ENCODE results near the gene ODAM.
"Not testable (repeated sequence)": the region's sequence is repeated elsewhere in the genome, so short reads cannot be mapped to it uniquely, and the experiment has no call there.

ODAM gene, protein sequence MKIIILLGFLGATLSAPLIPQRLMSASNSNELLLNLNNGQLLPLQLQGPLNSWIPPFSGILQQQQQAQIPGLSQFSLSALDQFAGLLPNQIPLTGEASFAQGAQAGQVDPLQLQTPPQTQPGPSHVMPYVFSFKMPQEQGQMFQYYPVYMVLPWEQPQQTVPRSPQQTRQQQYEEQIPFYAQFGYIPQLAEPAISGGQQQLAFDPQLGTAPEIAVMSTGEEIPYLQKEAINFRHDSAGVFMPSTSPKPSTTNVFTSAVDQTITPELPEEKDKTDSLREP

DNA sequence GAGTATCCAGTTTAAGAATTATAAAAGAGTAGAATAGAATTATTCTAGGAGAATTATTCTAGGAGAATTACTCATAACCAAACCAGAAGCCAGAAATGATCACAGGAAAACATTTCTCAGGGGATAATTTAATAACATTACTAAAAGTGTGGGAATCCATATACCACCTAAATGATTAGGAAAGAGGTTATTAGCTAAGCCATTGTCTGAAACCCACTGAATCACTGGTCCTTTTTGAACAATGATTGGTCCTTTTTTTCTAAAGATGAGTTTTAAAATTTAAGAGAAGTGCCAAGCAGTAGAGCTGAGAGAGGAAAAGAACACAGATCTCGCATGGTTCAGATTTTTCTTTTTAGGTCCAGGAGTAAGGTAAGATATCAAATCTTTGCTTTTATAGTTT lies at the start of gene ODAM:
Gene ODAM (plus strand): TSS at position 301 of the 400 bp plus-strand sequence. CDS start 819 bp downstream, outside the sequence.
- no peak for DNase-seq (ENCODE audit: low read depth in 1 of 2, low spot score in 1 of 2)

DNA sequence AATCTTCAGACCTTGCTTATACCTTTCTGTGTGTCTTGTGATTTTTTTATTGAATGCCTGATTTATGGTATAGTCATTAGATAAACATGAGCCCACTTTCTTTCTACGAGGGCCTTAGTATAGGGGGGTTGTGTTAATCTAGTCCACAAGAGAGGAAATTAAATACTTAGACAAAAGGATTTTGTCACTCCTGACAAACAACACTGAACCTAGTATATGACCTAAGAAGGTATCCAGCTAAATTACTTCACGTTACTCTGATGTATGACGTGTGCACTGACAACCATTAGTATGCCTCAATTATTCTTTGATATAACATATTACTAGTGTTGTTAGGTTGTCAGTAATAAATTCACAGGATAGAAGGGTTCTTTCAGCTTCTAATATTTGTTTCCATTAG lies 44.3 kb upstream of the ODAM start:
- no peak for DNase-seq (ENCODE audit: low read depth in 1 of 2, low spot score in 1 of 2)

DNA sequence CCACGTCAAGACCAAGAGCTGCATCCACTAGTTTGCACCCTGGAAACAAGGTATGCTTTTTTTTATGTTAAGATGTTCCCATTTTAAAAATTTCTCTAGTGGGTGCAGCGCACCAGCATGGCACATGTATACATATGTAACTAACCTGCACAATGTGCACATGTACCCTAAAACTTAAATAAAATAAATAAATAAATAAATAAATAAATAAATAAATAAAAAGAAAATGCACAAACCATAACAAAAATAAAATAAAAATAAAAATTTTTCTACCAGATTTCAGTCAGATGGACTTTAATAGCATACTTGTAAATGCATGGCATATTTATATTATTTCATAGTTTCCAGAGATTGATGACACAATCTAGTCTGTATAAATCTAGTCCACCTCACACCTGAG lies 43.4 kb upstream of the ODAM start:
- DNase-seq (ENCODE audit: low read depth in 1 of 2, low spot score in 1 of 2), result no peak

DNA sequence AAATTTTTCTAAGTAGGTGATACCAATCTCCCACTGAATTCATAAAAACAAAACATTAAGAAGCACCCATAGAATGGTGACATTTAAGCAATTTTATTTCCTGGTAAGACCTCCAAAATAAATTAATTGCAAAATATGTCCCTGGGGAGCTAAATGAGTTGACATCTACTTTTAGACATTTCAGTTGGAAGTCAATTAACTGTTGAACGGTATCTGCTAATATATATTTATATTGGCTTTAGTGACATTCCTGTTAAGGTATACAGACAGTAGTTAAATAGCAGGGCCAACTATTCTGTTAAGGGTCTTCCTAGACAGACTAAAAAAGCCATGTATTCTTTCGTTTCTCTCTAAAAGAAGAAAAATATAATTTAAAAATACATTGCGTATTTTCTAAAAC lies 41.6 kb upstream of the ODAM start, which contains the start of gene PRR27:
Gene PRR27 (plus strand): TSS at position 301 of the 400 bp plus-strand sequence. CDS start 139 bp downstream, outside the sequence.
- no peak for DNase-seq (ENCODE audit: low read depth in 1 of 2, low spot score in 1 of 2)

DNA sequence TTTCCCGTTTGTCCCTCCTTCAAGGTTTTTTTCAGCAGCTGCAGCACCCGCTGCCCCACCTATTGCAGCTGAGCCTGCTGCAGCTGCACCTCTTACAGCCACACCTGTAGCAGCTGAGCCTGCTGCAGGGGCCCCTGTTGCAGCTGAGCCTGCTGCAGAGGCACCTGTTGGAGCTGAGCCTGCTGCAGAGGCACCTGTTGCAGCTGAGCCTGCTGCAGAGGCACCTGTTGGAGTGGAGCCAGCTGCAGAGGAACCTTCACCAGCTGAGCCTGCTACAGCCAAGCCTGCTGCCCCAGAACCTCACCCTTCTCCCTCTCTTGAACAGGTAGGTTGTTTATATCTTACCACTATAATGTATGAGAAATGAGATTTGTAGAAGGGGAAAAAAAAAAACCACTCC lies 36.9 kb upstream of the ODAM start:
- DNase-seq (ENCODE audit: low read depth in 1 of 2, low spot score in 1 of 2), result no peak

DNA sequence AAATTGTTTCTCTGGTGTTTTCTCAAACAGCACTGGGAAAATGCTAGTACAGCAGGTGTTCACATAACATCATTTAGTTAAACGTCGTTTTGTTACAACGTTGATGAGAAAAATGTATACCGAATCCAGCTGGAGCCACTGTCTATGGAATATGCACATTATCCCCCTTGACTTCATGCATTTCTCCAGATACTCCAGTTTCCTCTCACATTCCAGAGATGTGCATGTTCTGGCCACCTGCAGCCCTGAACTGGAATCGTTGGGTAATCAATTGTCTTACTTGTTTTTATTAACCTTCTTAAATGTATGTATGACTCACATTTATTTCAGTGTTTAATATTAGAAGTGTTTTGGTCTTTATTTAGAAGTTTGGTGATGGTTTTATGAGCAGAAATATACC lies 18.4 kb upstream of the ODAM start:
- no peak for DNase-seq (ENCODE audit: low read depth in 1 of 2, low spot score in 1 of 2)

DNA sequence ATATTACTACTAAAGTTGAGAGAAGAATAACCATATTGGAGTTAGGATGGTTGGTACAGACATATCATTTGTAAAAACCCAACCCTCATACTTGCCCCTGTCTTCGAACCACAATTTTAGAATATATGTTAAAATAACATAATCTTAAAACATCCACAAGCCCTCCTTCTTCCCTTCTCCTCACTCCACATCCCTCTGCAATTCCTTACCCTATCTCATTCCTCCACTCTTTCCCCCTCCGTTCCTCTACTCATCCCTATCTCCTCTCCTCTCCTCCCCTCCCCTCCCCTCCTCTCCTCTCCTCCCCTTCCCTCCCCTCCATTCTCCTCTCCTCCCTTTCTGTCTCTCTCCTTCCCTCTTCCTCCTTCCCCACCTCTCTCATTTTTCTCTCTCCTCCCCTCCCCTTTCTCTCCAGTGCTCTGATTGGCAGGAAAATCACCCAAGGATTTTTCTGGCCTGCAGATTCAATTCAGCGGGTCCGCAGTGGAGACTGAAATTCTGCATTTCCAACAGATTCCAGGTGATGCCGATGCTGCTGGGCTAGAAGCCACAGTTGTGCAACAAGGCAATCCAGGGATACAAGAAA lies 17.4 kb upstream of the ODAM start:
- no peak for DNase-seq (ENCODE audit: low read depth in 1 of 2, low spot score in 1 of 2)

DNA sequence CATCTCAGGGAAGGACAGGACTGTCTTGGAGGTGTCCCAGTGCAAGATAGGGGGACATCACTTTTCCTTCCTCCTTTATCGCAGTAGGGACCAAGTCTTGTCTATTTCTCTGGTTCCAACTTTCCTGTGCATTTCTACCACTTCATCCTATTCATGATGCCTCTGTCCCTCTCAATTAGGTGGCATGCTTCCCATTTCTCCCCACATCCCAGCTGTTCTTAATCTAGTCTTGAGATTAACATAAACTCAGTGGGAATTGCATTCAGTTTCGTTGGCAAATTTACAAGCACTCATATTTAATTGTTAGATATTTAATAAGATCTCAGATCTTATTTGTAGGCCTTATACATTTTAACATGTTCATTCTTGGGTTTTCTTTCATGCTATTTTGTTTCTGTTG lies 15.7 kb upstream of the ODAM start:
- DNase-seq (ENCODE audit: low read depth in 1 of 2, low spot score in 1 of 2), result no peak

DNA sequence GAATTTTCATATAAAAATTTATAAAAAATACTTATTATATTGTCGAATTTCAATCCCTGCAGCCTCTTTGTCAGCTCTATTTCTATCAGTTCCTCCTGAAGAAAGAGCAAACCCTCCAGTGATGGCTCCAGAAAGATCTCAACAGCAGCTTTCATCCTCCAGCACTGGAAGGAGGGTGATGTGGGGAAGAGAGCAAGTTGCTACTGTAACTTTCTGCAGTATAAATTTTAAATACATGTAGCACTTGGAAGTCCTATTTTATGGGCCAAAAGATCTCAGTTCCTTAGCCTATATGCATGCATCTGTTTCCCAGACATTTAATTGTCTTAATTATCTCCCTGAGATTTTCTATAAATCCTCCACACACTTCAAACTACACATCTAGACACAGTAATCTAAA lies 13.7 kb upstream of the ODAM start:
- no peak for DNase-seq (ENCODE audit: low read depth in 1 of 2, low spot score in 1 of 2)

DNA sequence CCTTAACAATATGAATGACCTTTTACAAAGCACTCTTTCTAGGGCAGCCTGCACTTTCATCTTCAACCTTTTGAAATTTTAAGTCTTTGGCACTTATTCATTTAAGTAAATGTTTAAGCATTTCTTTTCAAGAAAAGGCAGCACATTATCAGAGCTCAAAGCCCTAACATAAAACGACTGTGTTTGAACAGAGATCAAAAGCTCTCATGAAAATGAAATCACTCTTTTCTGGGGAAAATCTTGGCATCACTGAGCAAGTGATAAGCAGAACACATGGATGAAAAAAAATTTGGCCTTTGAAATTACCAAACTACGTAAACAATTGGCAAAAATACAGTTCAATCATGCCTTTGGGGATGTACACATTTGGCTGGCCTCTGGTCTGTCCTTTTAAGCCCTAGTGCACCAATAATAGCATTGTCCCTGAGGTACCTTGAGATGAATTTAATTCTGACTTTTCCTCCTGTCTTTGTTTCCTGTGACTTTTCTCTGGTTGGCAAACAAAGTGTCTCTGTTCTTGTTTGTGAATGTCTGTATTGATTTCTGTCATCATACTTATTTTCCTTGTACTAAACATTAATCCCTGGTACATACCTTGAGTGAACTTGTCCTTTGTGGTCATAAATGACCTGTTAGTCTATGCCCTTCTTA lies 12.9 kb upstream of the ODAM start:
- DNase-seq (ENCODE audit: low read depth in 1 of 2, low spot score in 1 of 2), result no peak

DNA sequence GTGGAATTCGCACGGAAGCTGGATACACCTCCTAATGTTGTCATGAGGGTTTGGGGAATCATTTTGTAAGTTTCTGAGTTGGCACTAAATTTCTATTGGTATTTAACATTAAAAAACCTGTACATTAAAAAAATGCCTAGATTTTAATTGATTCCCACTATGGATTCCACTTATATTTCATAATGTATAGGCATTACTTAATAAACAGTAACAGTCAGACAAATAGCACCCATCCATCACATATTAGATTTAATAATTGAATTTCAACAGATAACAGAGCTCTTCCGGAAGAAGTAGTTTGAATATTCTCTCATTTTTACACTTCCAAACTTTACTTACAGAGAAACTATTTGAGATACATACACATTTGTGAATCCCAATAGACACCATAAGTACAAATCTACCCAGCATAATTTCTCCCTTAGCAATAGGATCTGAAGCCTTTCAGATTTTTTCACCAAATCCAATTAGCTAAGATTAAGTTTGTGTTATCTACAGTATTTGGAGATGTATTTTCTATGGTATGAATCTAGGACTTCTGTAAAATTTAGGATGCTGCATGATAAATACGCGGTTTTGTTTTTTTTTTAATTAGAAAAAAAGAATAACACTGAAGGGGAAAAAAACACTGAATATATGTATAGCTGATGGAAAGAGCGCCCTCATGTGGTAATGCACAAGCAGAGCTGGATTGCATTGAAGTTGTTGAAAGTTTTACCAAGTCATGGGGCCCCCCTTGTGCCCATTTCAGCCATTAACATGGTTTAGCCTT lies 12.2 kb upstream of the ODAM start:
- DNase-seq (ENCODE audit: low read depth in 1 of 2, low spot score in 1 of 2), result peak in 1 of 2 donors; percentile 1

DNA sequence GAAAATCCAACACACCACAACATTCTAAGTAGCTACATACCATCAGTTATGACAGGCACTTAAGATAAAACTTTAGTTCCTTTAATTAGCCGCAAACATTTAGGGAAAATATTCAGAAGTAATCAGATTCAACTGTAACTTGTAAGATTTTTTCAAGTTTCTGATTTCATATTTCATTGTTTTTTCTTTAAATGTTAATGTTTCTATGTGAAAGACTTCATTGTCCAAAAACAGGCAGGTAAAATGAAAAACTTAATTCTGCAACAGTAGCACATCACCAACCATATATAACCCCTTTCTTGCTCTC lies 11.6 kb upstream of the ODAM start:
- no peak for DNase-seq (ENCODE audit: low read depth in 1 of 2, low spot score in 1 of 2)

DNA sequence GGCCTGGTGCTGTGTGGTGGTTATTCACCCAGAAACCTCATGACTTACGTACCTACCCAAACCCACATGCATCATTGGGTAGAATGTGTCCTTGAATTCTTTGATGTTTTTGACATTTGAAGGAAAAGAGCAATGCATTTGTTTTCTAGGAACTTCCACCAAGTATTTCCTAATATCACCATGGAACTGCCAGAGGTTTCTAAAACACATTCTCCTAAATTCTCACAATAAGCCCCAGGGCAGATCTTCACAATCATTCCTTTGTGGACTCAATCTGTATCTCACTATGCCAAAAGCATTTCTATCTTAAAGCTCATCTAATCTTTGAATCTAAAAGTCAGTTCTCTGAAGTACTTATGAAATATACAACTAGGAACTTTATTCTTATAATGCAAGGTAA lies 8.3 kb upstream of the ODAM start:
- no peak for DNase-seq (ENCODE audit: low read depth in 1 of 2, low spot score in 1 of 2)

DNA sequence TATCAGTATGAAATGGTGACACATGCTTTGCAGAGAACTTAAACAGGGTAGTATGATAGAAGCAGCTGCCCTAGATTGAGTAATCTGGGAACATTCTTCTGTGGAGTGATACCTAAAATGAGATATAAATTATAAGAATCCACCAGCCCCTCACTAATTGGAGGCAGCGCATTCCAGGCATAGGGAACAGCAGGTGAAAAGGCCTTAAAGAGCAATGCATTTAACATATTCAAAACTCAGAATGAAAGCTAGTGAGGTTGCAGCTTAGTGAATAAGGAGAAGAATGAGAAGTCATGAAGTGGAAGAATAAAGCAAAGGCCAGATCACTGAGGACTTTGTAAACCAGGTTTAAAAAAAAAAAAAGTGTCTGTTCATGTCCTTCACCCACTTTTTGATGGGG lies 4.9 kb upstream of the ODAM start:
- DNase-seq (ENCODE audit: low read depth in 1 of 2, low spot score in 1 of 2), result no peak

DNA sequence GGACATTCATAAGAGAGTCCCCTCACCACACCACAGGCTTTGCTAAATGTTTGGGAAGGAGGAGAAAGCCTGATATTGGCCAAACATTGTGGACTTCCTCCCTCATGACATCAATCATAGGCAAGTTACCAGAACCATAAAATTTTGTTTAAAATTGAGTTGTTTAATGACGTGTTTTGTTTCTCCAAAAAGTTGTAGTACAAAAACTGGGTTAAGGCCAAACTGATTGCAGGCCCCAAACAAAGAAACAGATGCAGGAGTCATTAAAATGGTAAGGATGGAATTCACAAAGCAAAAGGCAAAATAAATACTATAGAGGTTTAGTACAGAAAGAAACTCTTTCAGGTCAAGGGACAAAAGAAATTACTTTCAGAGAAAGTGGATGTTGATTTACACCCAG lies 3.9 kb upstream of the ODAM start:
- DNase-seq (ENCODE audit: low read depth in 1 of 2, low spot score in 1 of 2), result no peak

DNA sequence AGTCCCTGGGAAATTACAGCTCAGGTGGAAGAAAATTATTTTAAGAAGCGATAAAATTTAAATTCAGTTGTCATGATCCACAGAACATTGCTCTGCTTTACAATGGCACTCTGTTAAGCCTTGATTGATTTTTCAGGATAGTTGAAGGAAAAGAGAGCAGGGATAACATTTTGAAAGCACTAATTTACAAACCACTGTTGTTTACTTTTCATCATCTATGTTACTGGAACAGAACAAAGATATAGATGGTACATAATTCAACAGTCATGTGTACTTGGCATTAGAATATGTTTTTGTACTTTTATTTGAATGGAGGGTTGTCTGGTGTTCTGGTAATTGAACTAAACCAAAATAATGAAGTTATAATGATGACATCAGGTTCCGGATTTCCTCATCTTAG lies 2.6 kb upstream of the ODAM start:
- DNase-seq (ENCODE audit: low read depth in 1 of 2, low spot score in 1 of 2), result no peak

DNA sequence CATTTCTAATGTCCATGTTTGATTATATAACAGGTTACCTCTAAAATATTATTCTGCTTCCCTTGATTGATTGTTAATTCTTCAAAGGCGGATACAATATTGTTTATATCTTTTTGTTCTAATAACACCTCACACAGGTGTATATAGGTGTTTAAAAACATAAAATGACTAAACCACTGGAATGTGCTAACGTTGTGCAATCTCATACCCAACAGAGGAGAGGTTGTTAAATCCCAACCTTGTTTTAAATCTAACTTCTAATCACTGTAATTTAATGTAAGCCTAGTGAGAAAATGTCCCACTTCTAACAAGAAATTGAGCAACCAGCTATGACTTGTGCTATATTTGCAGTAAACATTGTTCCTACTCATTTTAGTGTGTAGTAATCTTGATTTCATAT lies 1.3 kb downstream of the ODAM start:
- no peak for DNase-seq (ENCODE audit: low read depth in 1 of 2, low spot score in 1 of 2)

DNA sequence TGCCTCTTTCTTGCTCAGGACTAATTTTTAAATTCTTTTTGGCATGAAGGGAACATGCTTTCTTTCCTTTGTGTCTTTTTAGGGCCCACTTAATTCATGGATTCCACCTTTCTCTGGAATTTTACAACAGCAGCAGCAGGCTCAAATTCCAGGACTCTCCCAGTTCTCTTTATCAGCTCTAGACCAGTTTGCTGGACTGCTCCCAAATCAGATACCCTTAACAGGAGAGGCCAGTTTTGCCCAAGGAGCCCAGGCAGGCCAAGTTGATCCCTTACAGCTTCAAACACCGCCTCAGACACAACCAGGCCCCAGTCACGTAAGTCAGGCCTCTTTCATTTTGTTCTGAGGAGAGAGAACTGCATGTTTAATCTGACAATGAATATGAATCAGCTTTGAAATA lies 2.3 kb downstream of the ODAM start:
- DNase-seq (ENCODE audit: low read depth in 1 of 2, low spot score in 1 of 2), result no peak

DNA sequence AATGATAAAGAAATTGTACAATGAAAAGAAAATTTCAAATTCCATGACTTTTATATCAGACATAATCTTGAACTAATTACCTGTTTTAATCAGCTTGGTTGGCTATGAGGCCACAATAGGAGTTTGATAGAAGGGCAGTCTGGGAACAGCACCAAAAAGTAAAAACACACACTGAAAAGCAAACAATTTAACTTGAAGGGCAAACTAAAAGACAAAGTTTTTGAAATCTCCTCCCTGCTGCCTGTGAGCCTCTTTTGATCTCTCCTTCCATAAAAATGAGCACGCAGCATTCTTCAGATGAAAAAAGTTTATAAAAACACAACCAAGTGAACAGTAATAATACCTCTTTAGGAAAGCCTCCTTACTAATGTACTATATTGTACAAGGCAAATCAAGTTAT lies 8.1 kb downstream of the ODAM start:
- no peak for DNase-seq (ENCODE audit: low read depth in 1 of 2, low spot score in 1 of 2)

DNA sequence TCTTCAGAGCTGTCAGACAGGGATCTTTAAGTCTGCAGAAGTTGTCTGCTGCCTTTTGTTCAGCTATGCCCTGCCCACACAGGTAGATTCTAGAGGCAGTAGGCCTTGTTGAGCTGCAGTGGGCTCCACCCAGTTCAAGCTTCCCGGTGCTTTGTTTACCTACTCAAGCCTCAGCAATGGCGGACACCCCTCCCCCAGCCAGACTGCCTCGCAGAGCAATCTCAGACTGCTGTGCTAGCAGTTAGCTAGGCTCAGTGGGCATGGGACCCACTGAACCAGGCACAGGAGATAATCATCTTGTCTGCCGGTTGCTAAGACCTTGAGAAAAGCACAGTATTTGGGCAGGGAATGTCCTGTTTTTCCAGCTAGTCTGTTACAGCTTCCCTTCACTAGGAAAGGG lies 17.2 kb downstream of the ODAM start:
- not testable (repeated sequence) for DNase-seq (ENCODE audit: low read depth in 1 of 2, low spot score in 1 of 2)

DNA sequence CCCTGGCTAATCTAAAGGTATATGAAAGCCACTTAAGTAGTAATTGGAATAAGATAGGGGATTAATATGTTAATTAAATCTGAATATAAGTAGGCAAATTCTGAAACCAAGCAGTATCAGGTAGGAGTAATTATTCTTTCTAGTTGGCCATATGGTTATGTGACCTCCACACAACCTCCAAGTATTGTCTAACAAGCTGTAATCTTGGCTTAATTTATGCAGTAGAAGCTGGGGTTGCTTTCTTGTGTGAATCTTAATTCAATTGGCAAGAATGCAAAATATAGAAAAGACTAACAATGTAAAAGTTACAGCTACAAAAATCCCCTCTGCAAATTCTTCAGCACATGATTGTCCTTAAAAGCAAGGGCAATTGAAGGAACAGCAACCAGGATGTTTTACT lies 20.6 kb downstream of the ODAM start:
- not testable (repeated sequence) for DNase-seq (ENCODE audit: low read depth in 1 of 2, low spot score in 1 of 2)

DNA sequence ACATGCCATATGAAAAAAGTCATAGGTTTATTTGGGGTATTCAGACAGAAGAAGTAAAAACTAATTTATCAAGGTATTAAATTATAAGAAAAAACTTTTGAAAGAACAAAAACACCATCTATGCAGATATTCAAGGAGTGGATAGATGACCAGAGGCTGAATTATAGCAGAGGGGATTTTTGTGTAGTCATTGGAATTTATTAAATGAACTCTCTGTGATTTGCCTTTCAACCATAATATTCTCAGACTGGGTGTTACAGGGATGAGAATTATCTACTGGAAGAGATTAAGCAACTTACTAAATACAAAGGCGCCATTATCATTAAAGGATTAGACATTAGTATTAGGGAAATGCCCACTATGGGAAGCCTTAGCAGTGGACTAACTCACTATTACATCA lies 21.0 kb downstream of the ODAM start:
- DNase-seq (ENCODE audit: low read depth in 1 of 2, low spot score in 1 of 2), result not testable (repeated sequence)

Data from activated CD4-positive, alpha-beta T cell treated with anti-CD3 and anti-CD28 coated beads, Interleukin-2, amount 50 U/mL, for 24 hours (primary cell).